VCaP (cell line): ENCODE data around the gene NRCAM.

Experiments used
- H3K27ac ChIP-seq: fragments of 450-650 bp; 2 replicates; pipeline ENCODE4 v1.5.1; 2017
- TF ChIP-seq, protein P1 (sequence below): fragments of 450-650 bp; conservative IDR thresholded peaks from 2 replicates; pipeline ENCODE4 v1.5.1; 2017; ENCODE audit warnings: mild to moderate bottlenecking, moderate library complexity

The NRCAM gene

DNA sequence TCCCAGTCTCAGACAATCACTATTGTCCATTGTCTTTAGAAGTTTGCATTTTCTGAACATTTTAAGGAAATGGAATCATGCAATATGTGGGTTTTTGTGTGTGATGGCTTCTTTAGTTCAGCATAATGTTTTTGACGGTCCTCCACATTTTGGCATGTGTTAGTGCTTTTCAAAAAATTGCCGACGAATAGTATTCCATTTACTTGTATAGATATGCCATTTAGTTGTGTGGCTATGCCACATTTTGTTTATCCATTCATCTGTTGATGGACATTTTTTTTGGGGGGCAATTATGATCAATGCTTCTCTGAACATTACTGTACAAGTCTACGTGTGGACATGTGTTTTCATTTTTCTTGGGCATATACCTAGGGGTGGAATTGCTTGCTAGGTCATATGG, 314.1 kb downstream of the NRCAM start:
- H3K27ac ChIP-seq = no peak overlapping the region
- TF ChIP-seq, protein P1, sequence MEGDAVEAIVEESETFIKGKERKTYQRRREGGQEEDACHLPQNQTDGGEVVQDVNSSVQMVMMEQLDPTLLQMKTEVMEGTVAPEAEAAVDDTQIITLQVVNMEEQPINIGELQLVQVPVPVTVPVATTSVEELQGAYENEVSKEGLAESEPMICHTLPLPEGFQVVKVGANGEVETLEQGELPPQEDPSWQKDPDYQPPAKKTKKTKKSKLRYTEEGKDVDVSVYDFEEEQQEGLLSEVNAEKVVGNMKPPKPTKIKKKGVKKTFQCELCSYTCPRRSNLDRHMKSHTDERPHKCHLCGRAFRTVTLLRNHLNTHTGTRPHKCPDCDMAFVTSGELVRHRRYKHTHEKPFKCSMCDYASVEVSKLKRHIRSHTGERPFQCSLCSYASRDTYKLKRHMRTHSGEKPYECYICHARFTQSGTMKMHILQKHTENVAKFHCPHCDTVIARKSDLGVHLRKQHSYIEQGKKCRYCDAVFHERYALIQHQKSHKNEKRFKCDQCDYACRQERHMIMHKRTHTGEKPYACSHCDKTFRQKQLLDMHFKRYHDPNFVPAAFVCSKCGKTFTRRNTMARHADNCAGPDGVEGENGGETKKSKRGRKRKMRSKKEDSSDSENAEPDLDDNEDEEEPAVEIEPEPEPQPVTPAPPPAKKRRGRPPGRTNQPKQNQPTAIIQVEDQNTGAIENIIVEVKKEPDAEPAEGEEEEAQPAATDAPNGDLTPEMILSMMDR = no peak

- TF ChIP-seq, protein P1 = no peak
Observed at GRCh38 chr7:108140671-108141070, 315.6 kb downstream of the NRCAM start.

DNA sequence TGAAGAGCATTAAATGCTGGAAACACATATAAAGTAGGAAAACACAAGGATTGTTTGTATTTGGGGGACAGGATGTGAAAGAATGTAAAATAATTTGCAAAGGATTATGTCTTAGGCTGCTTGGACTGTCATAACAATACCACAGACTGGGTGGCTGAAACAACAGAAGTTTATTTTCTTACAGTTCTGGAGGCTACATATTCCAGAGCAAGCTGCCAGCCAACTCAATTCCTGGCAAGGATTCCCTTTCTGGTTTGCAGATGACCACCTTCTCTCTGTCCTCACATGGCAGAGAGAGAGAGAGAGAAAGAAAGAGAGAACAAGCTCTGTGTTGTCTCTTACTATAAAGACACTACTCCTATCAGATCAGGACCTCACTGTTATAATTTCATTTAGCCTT, 317.3 kb downstream of the NRCAM start:
- no peak overlapping the region for H3K27ac ChIP-seq
- TF ChIP-seq, protein P1 = no peak

More at GRCh38 chr7:108140671-108141070, 315.6 kb downstream of the NRCAM start:
- no peak overlapping the region for H3K27ac ChIP-seq

- TF ChIP-seq, protein P1 = no peak
- no peak overlapping the region for H3K27ac ChIP-seq
Observed at GRCh38 chr7:108137993-108138392, 318.2 kb downstream of the NRCAM start.

DNA sequence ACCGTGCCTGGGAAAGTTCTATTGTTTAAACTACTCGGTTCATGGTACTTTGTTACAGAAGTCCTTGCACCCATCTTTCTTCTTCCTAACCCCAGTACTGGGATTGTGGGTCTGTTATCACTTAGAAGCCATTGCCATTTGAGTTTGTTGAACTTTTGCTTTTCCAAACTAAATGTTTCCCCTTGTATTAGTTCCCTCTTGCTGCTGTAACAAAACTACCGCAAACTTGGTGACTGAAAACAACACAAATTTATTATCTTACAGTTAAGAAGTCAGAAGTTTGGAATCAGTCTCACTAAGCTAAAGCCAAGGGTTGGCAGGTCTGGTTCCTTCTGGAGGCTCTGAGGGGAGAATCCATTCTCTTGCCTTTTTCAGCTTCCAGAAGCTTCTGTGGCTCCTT, 319.2 kb downstream of the NRCAM start:
- TF ChIP-seq, protein P1 = no peak

GRCh38 chr7:108136191-108136688, 320.0 kb downstream of the NRCAM start:
- TF ChIP-seq, protein P1 = no peak
- no peak overlapping the region for H3K27ac ChIP-seq

More for the DNA sequence above, 319.2 kb downstream of the NRCAM start:
- H3K27ac ChIP-seq = no peak overlapping the region

- no peak overlapping the region for H3K27ac ChIP-seq
- TF ChIP-seq, protein P1 = no peak
Observed at GRCh38 chr7:108135446-108136190, 320.6 kb downstream of the NRCAM start.
